HepG2 (cell line): Measurements from ENCODE around the gene SCAPER. TPM values are rescaled to one million over a fixed set of nuclear protein-coding genes. Genes with fewer than 3 reads are reported as not detected.

ENCODE experiments used
- ATAC-seq: fragments of 200-7000 bp; cut with Tn5 transposase; 3 replicates; pipeline ENCODE4 v1.9.1; 2020; ENCODE audit warnings: mild to moderate bottlenecking, moderate library complexity
- BruUV-seq: library from RNA; stranded (reverse); fragments of 400-500 nt; replicated peaks from 2 replicates; lab custom pipeline; 2021; lab: Mats Ljungman, UMichigan
- CTCF ChIA-PET: fragments of 300-600 bp; formaldehyde crosslinking; extraction: SDS; loops from one replicate; lab custom pipeline; 2021; ENCODE audit warnings: low total read pairs, inconsistent platforms, low intra/inter-chr PET ratio; lab: Yijun Ruan, JAX
- POLR2A ChIA-PET: fragments of 350-600 bp; sonication (Branson Sonifier 250); formaldehyde crosslinking; loops from one replicate; lab custom pipeline; 2020; ENCODE audit warnings: antibody characterized with exemption, inconsistent platforms; lab: Yijun Ruan, JAX
- DNase-seq: peaks from one replicate; pipeline ENCODE4 v3.0.0-alpha.2; 2015; ENCODE audit warnings: low spot score
- FAIRE-seq: peaks from 3 replicates; lab custom pipeline; 2011; peaks lifted over from hg19 to GRCh38; lab: Jason Lieb, UNC
- H2AFZ ChIP-seq: one replicate; pipeline ENCODE4 v1.6.1; 2011; ENCODE audit warnings: low read length, inconsistent platforms
- H3K27ac ChIP-seq: fragments of 300-600 bp; 3 replicates; pipeline ENCODE4 v1.8.0; 2011; ENCODE audit warnings: mixed run types, mild to moderate bottlenecking, mixed read lengths, low read length, inconsistent platforms; ENCODE audit not compliant: insufficient read depth; ENCODE audit errors: extremely low read length
- H3K27me3 ChIP-seq, 2 experiments: fragments of 200-600 bp in 1 of 2; 2 replicates in 1 of 2; 3 replicates in 1 of 2; pipeline versions ENCODE4 v1.6.0 to v1.8.0; 2011; ENCODE audit warnings: low read length in 2 of 2, mild to moderate bottlenecking in 2 of 2, moderate library complexity in 2 of 2, inconsistent platforms in 1 of 2; ENCODE audit not compliant: insufficient read depth in 2 of 2, control insufficient read depth in 1 of 2
- H3K36me3 ChIP-seq, 2 experiments: fragments of 200-600 bp in 1 of 2; replicated peaks in 1 of 2; 2 replicates in 1 of 2; 3 replicates in 1 of 2; pipeline versions ENCODE4 v1.5.1 to v1.8.0; 2011; ENCODE audit warnings: low read length in 2 of 2, inconsistent platforms in 1 of 2; ENCODE audit not compliant: insufficient read depth in 2 of 2, control insufficient read depth in 1 of 2
- H3K4me1 ChIP-seq: 2 replicates; pipeline ENCODE4 v1.5.1; 2012; ENCODE audit warnings: low read length, inconsistent platforms; ENCODE audit not compliant: insufficient read depth
- H3K4me2 ChIP-seq: 2 replicates; pipeline ENCODE4 v1.6.0; 2011; ENCODE audit warnings: low read depth, low read length, inconsistent platforms
- H3K4me3 ChIP-seq, 3 experiments: fragments of 200-600 bp in 1 of 3; sonication (generic), shearing (Covaris generic) in 1 of 3; replicated peaks in 1 of 3; 2 replicates each; pipeline ENCODE4 v1.5.1; 2011 to 2016; ENCODE audit warnings: low read length in 3 of 3, inconsistent platforms in 2 of 3, low read depth in 2 of 3, mild to moderate bottlenecking in 2 of 3, control low read depth in 1 of 3, mixed read lengths in 1 of 3; ENCODE audit not compliant: insufficient read depth in 1 of 3
- H3K79me2 ChIP-seq: one replicate; pipeline ENCODE4 v1.6.1; 2011; ENCODE audit warnings: low read length, inconsistent platforms; ENCODE audit not compliant: insufficient read depth
- H3K9ac ChIP-seq: 2 replicates; pipeline ENCODE4 v1.6.0; 2011; ENCODE audit warnings: mild to moderate bottlenecking, low read depth, low read length, inconsistent platforms; ENCODE audit not compliant: insufficient read depth
- H3K9me3 ChIP-seq: 2 replicates; pipeline ENCODE4 v1.5.1; 2012; ENCODE audit warnings: mild to moderate bottlenecking, low read length
- H4K20me1 ChIP-seq: 2 replicates; pipeline ENCODE4 v1.6.0; 2011; ENCODE audit warnings: inconsistent platforms, mild to moderate bottlenecking, low read length, moderate library complexity; ENCODE audit not compliant: insufficient read depth
- MBNL3 ChIP-seq: fragments of 250-450 bp; sonication (Bioruptor Pico); conservative IDR thresholded peaks from 2 replicates; pipeline ENCODE4 v1.8.0; 2022; ENCODE audit warnings: mild to moderate bottlenecking, inconsistent platforms
- MTA1 ChIP-seq: sonication (generic); formaldehyde crosslinking; IDR thresholded peaks from 2 replicates; pipeline ENCODE4 v1.4.0; 2020; ENCODE audit warnings: missing genetic modification reagents, mild to moderate bottlenecking, borderline replicate concordance
- NFE2 ChIP-seq: sonication (generic); formaldehyde crosslinking; IDR thresholded peaks from 2 replicates; pipeline ENCODE4 v1.4.0; 2020; ENCODE audit warnings: missing genetic modification reagents
- TRIM24 ChIP-seq: sonication (generic); formaldehyde crosslinking; IDR thresholded peaks from 2 replicates; pipeline ENCODE4 v1.8.0; 2022; ENCODE audit warnings: mild to moderate bottlenecking, missing genetic modification reagents
- ZFP1 ChIP-seq: IDR thresholded peaks from 2 replicates; pipeline ENCODE4 v1.6.1; 2016
- ZNF510 ChIP-seq: sonication (generic); formaldehyde crosslinking; IDR thresholded peaks from 2 replicates; pipeline ENCODE4 v1.4.0; 2020; ENCODE audit warnings: low read depth, mild to moderate bottlenecking, missing genetic modification reagents
- ZNF577 ChIP-seq: sonication (generic); formaldehyde crosslinking; IDR thresholded peaks from 2 replicates; pipeline ENCODE4 v1.4.0; 2020; ENCODE audit warnings: mild to moderate bottlenecking, low read depth, missing genetic modification reagents, borderline replicate concordance
- ZNF891 ChIP-seq: sonication (generic); formaldehyde crosslinking; IDR thresholded peaks from 2 replicates; pipeline ENCODE4 v1.5.0; 2020; ENCODE audit warnings: mild to moderate bottlenecking, missing genetic modification reagents
- WGBS: methylation state at CpG from one replicate; pipeline ENCODE4 v1.1.6; 2017; ENCODE audit warnings: low lambda C conversion rate; 5-methylcytosine and 5-hydroxymethylcytosine counted together
- in situ Hi-C: cut with HindIII; loops from 2 replicates; pipeline ENCODE4 v1.10.0; 2017; ENCODE audit warnings: low pct_unique_long_range_greater_than_20kb; ENCODE audit not compliant: extremely low pct_ligation_motif_present
- intact Hi-C: fragments of 100-400 bp; cut with micrococcal nuclease; formaldehyde crosslinking; loops from one replicate; pipeline ENCODE4 v1.10.0; 2022; ENCODE audit not compliant: unreplicated experiment
- polyA plus RNA-seq, 8 experiments: library from polyadenylated mRNA; depleted of rRNA in 3 of 8; stranded (reverse) in 7 of 8; unstranded in 1 of 8; fragments of >200 nt; fragmentation: Illumina TruSeq in 4 of 8; extraction: Trizol in 4 of 8; gene quantifications; 2 replicates each; pipeline versions ENCODE4 v1.2.1 to v1.2.3, GENCODE V29; 2011 to 2016; ENCODE audit warnings: low read depth in 4 of 8, missing spikeins in 1 of 8, mixed read lengths in 1 of 8; ENCODE audit not compliant: insufficient read depth in 1 of 8
- total RNA-seq, 5 experiments: library from RNA; depleted of rRNA; stranded (reverse); fragments of >200 nt; fragmentation: Illumina TruSeq; extraction: Trizol; gene quantifications; 2 replicates each; pipeline ENCODE4 v1.2.3, GENCODE V29; 2016; ENCODE audit warnings: low read depth in 1 of 5
- TF ChIP-seq, protein P1 (sequence below): sonication (generic); formaldehyde crosslinking; IDR thresholded peaks from 2 replicates; pipeline ENCODE4 v1.4.0; 2020; ENCODE audit warnings: missing genetic modification reagents

SCAPER gene
- total and polyA plus RNA-seq, 2 of the 13 experiments (the other 11 are each of a cell fraction or from before 2014, with no cell fraction given): 4.3 to 10.5 TPM

DNA sequence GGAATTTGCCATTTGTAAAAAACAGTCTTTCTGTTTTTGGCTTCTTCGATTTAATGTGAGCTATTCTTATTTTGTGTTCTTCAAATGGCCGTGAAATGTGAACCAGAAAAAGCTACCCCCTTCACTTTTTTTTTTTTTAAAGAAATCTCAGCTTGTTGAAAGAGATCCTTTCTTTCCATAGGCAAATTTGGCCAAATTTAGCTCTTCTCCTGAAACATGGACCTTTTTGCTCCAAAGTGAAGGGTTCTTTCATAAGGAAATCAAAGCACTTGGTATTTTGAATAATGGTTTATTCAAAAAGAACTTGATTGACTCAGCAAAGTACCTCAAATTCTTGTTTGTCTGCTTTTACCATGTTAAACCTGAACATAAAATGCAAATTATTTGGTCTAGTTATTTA, 36.5 kb upstream of the SCAPER start (continued):
- TF ChIP-seq ZNF891 (CRISPR knock-in tag): no peak
- TF ChIP-seq ZFP1 (CRISPR knock-in tag): no peak
- no peak for TF ChIP-seq MBNL3 (CRISPR knock-in tag)
- TF ChIP-seq ZNF577 (CRISPR knock-in tag): no peak

DNA sequence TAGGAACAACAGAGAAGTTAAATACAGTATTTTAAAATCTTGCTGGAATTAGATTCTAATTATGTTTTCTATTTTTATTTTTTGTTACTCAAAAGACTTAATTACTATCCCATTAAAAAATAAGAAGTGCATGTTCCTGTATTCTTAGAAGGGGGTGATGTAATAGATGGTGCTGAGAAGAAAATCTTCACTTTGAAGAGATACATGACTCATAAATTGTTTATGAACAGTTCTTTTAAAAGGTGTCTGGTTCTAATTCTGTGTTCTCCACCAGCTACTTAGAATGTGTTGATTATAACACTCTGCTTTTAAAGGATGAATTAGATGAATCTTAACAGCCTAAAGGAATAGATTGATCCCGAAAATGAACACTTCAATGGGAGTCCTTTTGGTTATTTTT, 34.6 kb upstream of the SCAPER start:
- Histone ChIP-seq H3K4me1 (peaks cover 31% of the 10 kb centered on the region), H3K4me2 (no peak overlapping the region), H2AFZ (no peak overlapping the region), H3K36me3 (peaks cover 2 to 23% of the 10 kb centered on the region in 2 experiments; a peak in 3 of 5 replicates), H3K79me2 (no peaks in the 10 kb centered on the region), H3K9me3 (no peaks in the 10 kb centered on the region), H3K4me3 (no peak overlapping the region), H3K27ac (no peak overlapping the region), H4K20me1 (no peaks in the 10 kb centered on the region)
- POLR2A ChIA-PET: no interaction called here
- ATAC-seq (no peak), DNase-seq (no peak)
- TF ChIP-seq MTA1 (CRISPR knock-in tag): no peak
- TF ChIP-seq TRIM24: no peak
- no peak for TF ChIP-seq ZNF510 (CRISPR knock-in tag)
- TF ChIP-seq, protein P1, sequence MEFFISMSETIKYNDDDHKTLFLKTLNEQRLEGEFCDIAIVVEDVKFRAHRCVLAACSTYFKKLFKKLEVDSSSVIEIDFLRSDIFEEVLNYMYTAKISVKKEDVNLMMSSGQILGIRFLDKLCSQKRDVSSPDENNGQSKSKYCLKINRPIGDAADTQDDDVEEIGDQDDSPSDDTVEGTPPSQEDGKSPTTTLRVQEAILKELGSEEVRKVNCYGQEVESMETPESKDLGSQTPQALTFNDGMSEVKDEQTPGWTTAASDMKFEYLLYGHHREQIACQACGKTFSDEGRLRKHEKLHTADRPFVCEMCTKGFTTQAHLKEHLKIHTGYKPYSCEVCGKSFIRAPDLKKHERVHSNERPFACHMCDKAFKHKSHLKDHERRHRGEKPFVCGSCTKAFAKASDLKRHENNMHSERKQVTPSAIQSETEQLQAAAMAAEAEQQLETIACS: no peak
- no peak for TF ChIP-seq NFE2 (CRISPR knock-in tag)
- TF ChIP-seq, all 625 proteins: peak for 0
- WGBS: 0% methylated on average over 1 of the region's 1 CpG
- intact Hi-C loops (loop anchor here (5.0 kb wide), 1 partner anchor 52 kb away; no protein-coding TSS in a partner anchor), in situ Hi-C loops (no loop called here)
- Histone ChIP-seq H3K27me3 (no peaks in the 10 kb centered on the region), H3K9ac (no peak overlapping the region)
- CTCF ChIA-PET: no interaction called here
- BruUV-seq: no TSS peak
- no peak for FAIRE-seq
